Neural progenitor cell (in vitro differentiated cells): ENCODE measurements around the gene TBX6.

Source experiments
- CTCF ChIP-seq: fragments of 200-600 bp; sonication (generic); IDR thresholded peaks from 2 replicates; pipeline ENCODE4 v1.5.1; 2017; ENCODE audit warnings: antibody characterized with exemption, mild to moderate bottlenecking
- EZH2 ChIP-seq: fragments of 200-600 bp; sonication (generic); IDR thresholded peaks from 2 replicates; pipeline ENCODE4 v1.6.1; 2017; ENCODE audit warnings: antibody characterized with exemption, mild to moderate bottlenecking, moderate library complexity
- EZH2phosphoT487 ChIP-seq: fragments of 200-600 bp; sonication (generic); IDR thresholded peaks from 2 replicates; pipeline ENCODE4 v1.6.1; 2017; ENCODE audit warnings: antibody characterized with exemption

- TF ChIP-seq CTCF: no peak
- no peak for TF ChIP-seq EZH2
- TF ChIP-seq EZH2phosphoT487: no peak
Observed at GRCh38 chr16:30139583-30140481, 48.1 kb upstream of the TBX6 start.
